Aorta (tissue), 5 donors: ENCODE data around the gene TMEM143. TPM values are rescaled to one million over a fixed set of nuclear protein-coding genes. Genes with fewer than 3 reads are reported as not detected.
"Not testable (repeated sequence)": the region's sequence is repeated elsewhere in the genome, so short reads cannot be mapped to it uniquely, and the experiment has no call there.

ENCODE experiments used
- ATAC-seq: fragments of 200-7000 bp; cut with Tn5 transposase; one replicate; pipeline ENCODE4 v1.9.1; 2022; ENCODE audit warnings: moderate library complexity; ENCODE audit not compliant: low FRiP score
- DNase-seq, 2 donors: peaks; one replicate each; pipeline ENCODE4 v3.0.0-alpha.2; 2020
- H3K27ac ChIP-seq, 2 donors: one replicate each; pipeline ENCODE4 v1.5.1; 2013; ENCODE audit warnings: low read length in 2 of 2, mild to moderate bottlenecking in 2 of 2, moderate library complexity in 2 of 2, control low read depth in 1 of 2, inconsistent platforms in 1 of 2, low read depth in 1 of 2
- H3K27me3 ChIP-seq, 2 donors: one replicate each; pipeline ENCODE4 v1.6.1; 2013; ENCODE audit warnings: control low read depth in 1 of 2, low read length in 1 of 2, mild to moderate bottlenecking in 1 of 2, moderate library complexity in 1 of 2; ENCODE audit not compliant: insufficient read depth in 2 of 2, control insufficient read depth in 1 of 2
- H3K36me3 ChIP-seq, 2 donors: one replicate each; pipeline ENCODE4 v1.6.1; 2013; ENCODE audit warnings: control low read depth in 1 of 2, low read length in 1 of 2, mild to moderate bottlenecking in 1 of 2; ENCODE audit not compliant: insufficient read depth in 2 of 2, control insufficient read depth in 1 of 2
- H3K4me1 ChIP-seq, 2 donors: one replicate each; pipeline ENCODE4 v1.6.1; 2013; ENCODE audit warnings: low read length in 2 of 2, control low read depth in 1 of 2, mild to moderate bottlenecking in 1 of 2, moderate library complexity in 1 of 2; ENCODE audit not compliant: insufficient read depth in 2 of 2, control insufficient read depth in 1 of 2
- H3K4me3 ChIP-seq, 2 donors: one replicate each; pipeline ENCODE4 v1.5.1; 2013; ENCODE audit warnings: low read length in 2 of 2, control low read depth in 1 of 2, mild to moderate bottlenecking in 1 of 2
- H3K9me3 ChIP-seq: one replicate; pipeline ENCODE4 v1.6.1; 2013; ENCODE audit warnings: mild to moderate bottlenecking, low read length; ENCODE audit not compliant: control insufficient read depth
- WGBS, 2 donors: extraction: QIAGEN DNeasy Blood & Tissue Kit; methylation state at CpG; one replicate each; pipeline ENCODE4 v1.1.7; 2013; 5-methylcytosine and 5-hydroxymethylcytosine counted together
- intact Hi-C, 2 donors: fragments of 100-400 bp; cut with DNase I; formaldehyde crosslinking; loops; one replicate each; pipeline versions ENCODE4 v1.14.2 to v1.15.0; 2022
- polyA plus RNA-seq, 2 donors: library from polyadenylated mRNA; stranded (reverse); fragments of 200-250 nt; gene quantifications; one replicate each; pipeline ENCODE4 v1.2.3, GENCODE V29; 2013
- total RNA-seq, 2 donors: library from RNA; stranded (reverse); fragmentation: NEBNext Ultra II Directional; extraction: Animal tissue kit (Norgen Biotek cat#: 25700); gene quantifications; one replicate each; pipeline ENCODE4 v1.2.1, GENCODE V29; 2021
- donor health status: healthy with polysubstance abuse.
- donor health status: Bipolar disorder and iron deficiency.
- donor health status: DM: no; HTN: no; CAD: no.
- donor health status: DM: no; HTN: no; CAD: no.
- donor health status: DM: yes; HTN: yes; CAD: no.

Gene TMEM143
- total and polyA plus RNA-seq, 4 donors: 4.9 to 9.2 (median 6.5) TPM

DNA sequence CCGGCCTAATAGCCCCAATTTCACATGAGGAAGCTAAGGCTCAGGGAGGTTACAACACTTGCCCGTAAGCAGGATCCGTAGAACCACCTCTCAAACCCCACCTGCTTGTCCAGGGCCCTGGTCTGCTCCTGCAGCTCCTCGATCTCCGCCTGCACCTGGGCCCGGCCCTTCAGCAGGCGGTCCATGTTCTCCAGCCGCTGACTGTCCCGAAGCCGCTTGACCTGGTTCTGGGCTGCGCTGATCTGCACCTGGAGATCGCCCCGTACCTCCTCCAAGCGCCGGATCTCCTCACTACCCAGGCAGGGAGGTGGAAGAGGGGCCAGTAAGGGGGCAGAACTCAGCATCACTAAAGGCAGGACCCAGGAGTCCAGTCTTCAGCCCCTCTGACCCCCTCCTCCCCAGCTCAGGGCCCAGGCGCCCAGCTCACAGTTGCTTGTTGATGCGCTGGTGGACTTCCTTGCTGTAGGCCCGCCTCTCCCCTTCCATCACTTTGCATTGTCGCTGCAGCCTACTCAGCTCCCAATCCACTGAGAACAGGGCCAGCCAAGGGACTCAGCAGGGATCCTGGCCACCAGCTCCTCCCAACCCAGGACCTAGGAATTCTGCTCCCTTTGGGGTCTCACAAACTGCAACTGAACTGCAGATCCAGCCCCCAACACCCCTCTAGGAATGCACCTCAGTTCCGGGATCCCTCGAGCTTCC lies 45.3 kb downstream of the TMEM143 start:
- H3K4me3 ChIP-seq: no peak overlapping the region
- no peak for DNase-seq
- H3K36me3 ChIP-seq: no peaks in the 10 kb centered on the region
- no peak for ATAC-seq
- no peaks in the 10 kb centered on the region for H3K27me3 ChIP-seq
- no peak overlapping the region for H3K27ac ChIP-seq
- intact Hi-C loops: loop anchor here (2.0 to 10.0 kb wide), 2 partner anchors 16 to 266 kb away; no protein-coding TSS in a partner anchor
- H3K9me3 ChIP-seq: no peaks in the 10 kb centered on the region
- WGBS, 2 donors: 95 to 99% methylated on average over 21 of the region's 21 CpGs
- no peaks in the 10 kb centered on the region for H3K4me1 ChIP-seq

DNA sequence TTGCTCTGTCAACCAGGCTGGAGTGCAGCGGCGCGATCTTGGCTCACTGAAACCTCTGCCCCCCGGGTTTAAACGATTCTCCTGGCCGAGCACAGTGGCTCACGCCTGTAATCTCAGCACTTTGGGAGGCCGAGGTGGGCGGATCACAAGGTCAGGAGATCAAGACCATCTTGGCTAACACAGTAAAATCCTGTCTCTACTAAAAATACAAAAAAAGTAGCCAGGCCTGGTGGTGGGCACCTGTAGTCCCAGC lies 46.1 kb downstream of the TMEM143 start:
- not testable (repeated sequence) for H3K36me3 ChIP-seq, H3K9me3 ChIP-seq, H3K27ac ChIP-seq, DNase-seq, H3K4me1 ChIP-seq, ATAC-seq, H3K27me3 ChIP-seq, H3K4me3 ChIP-seq
- intact Hi-C loops: loop anchor here in 1 of 2 donors (10.0 kb wide), 1 partner anchor 267 kb away; no protein-coding TSS in a partner anchor
- WGBS, 2 donors: 75 to 78% methylated on average over 9 of the region's 9 CpGs

- H3K4me1 ChIP-seq: no peaks in the 10 kb centered on the region
- WGBS, 2 donors: 68 to 70% methylated on average over 7 of the region's 7 CpGs
- no peaks in the 10 kb centered on the region for H3K36me3 ChIP-seq
- H3K4me3 ChIP-seq: no peak overlapping the region
- H3K27me3 ChIP-seq: no peaks in the 10 kb centered on the region
- ATAC-seq (no peak), DNase-seq (no peak)
- no peak overlapping the region for H3K27ac ChIP-seq
- H3K9me3 ChIP-seq: no peaks in the 10 kb centered on the region
- intact Hi-C loops: loop anchor here in 1 of 2 donors (10.0 kb wide), 1 partner anchor 269 kb away; no protein-coding TSS in a partner anchor
Measured at GRCh38 chr19:48315712-48316111, 48.0 kb downstream of the TMEM143 start.

DNA sequence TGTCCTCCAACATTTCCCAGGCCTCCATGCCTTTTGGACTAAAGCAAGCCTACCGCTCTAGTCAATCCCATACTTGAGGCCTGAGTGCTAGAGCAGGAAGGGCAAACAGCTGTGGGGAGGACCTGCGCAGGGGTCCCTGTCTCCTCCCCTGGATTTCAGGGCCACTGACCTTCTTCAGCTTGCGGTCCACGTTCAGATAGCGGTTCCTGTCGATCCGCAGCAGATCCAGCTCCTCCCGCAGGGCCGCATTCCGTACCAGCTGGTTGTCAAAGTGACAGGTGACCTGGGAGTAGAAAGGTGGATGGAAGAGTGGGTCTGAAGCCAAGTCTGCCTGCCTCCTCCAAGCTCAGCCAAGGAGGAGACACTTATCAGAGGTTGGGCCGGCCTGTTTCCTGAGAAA lies 52.4 kb downstream of the TMEM143 start:
- Histone ChIP-seq H3K4me1 (no peaks in the 10 kb centered on the region), H3K9me3 (no peaks in the 10 kb centered on the region), H3K27ac (no peak overlapping the region), H3K36me3 (no peaks in the 10 kb centered on the region), H3K27me3 (no peaks in the 10 kb centered on the region), H3K4me3 (no peak overlapping the region)
- WGBS, 2 donors: 96% methylated on average over 11 of the region's 11 CpGs
- intact Hi-C loops: loop anchor here in 1 of 2 donors (10.0 kb wide), 1 partner anchor 273 kb away; no protein-coding TSS in a partner anchor
- ATAC-seq (no peak), DNase-seq (no peak)

GRCh38 chr19:48310227-48310626 lies 53.5 kb downstream of the TMEM143 start:
- WGBS, 2 donors: 18 to 20% methylated on average over 7 of the region's 7 CpGs
- intact Hi-C loops: loop anchor here in 1 of 2 donors (10.0 kb wide), 1 partner anchor 275 kb away; no protein-coding TSS in a partner anchor

DNA sequence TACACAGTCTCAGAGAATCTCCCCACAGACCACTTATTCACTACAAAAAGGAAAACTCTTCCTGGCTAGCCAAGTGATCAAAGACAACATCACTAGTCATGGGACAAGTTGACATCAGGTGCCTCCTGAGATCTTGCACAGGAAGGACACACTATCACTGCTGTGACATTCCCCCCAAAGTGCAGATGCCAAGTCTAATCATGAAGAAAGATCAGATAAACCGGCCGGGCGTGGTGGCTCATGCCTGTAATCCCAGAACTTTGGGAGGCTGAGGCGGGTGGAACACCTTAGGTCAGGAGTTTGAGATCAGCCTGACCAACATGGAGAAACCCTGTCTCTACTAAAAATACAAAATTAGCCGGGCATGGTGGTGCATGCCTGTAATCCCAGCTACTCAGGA lies 54.0 kb downstream of the TMEM143 start:
- not testable (repeated sequence) for H3K4me3 ChIP-seq, H3K36me3 ChIP-seq, ATAC-seq, H3K27me3 ChIP-seq, DNase-seq, H3K27ac ChIP-seq, H3K9me3 ChIP-seq, H3K4me1 ChIP-seq
- WGBS, 2 donors: 84 to 88% methylated on average over 5 of the region's 5 CpGs
- intact Hi-C loops: loop anchor here in 1 of 2 donors (10.0 kb wide), 1 partner anchor 275 kb away; no protein-coding TSS in a partner anchor

More at GRCh38 chr19:48310227-48310626, 53.5 kb downstream of the TMEM143 start:
- H3K27me3 ChIP-seq: no peaks in the 10 kb centered on the region
- peak in 1 of 2 donors; percentile 2 for DNase-seq
- ATAC-seq: no peak
- H3K27ac ChIP-seq: no peak overlapping the region
- H3K4me3 ChIP-seq: no peak overlapping the region
- no peaks in the 10 kb centered on the region for H3K9me3 ChIP-seq
- no peaks in the 10 kb centered on the region for H3K4me1 ChIP-seq
- H3K36me3 ChIP-seq: no peaks in the 10 kb centered on the region

DNA sequence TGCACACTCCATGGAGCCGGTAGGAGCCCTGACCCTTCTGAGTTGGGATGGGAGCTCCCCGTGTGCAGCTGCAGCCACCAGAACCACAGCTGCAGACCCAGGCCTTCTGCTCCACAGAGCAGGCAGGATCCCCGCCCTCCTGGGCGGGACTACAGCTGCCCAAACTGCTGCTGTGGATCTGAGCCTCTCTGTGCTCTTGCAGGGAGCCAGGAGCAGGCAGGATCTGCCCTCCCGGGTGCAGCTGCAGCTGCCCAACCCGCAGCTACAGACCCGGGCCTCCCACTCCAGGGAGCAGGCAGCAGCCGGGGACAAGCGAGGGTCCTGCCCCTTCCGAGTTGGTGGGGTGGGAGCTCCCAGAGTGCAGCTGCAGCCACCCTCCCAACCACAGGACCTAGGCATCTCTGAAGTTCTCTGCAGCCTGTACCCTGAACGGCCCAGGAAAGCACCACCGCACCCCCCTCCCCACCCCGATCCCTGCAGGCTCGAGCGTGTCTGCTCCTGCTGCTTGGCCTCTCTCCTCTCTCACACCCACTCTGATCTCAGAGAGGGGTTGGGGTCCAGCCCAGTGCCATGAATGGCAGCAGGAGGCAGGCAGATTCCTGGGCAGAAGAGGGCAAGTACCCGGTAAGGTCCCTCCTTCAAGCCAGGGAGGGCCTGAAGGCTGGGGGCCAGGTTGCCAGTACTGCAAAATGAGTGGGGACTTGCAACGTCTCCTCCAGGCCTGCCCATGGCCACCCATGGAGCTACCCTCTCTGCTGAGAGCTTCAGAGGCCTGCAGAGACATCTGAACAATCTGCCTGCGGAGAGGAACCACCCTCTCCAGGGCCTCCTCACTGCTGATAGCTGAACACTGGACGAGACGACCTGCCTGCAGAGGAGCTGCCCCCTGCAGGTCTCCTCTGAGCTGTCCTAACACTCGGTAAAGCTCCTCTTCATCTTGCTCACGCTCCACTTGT lies 54.8 kb downstream of the TMEM143 start:
- no peaks in the 10 kb centered on the region for H3K9me3 ChIP-seq
- 79 to 80% methylated on average over 22 of the region's 22 CpGs for WGBS, 2 donors
- intact Hi-C loops: no loop called here
- H3K4me1 ChIP-seq: no peaks in the 10 kb centered on the region
- no peak for DNase-seq
- H3K27me3 ChIP-seq: no peaks in the 10 kb centered on the region
- H3K36me3 ChIP-seq: no peaks in the 10 kb centered on the region
- ATAC-seq: no peak
- no peak overlapping the region for H3K4me3 ChIP-seq
- H3K27ac ChIP-seq: no peak overlapping the region

DNA sequence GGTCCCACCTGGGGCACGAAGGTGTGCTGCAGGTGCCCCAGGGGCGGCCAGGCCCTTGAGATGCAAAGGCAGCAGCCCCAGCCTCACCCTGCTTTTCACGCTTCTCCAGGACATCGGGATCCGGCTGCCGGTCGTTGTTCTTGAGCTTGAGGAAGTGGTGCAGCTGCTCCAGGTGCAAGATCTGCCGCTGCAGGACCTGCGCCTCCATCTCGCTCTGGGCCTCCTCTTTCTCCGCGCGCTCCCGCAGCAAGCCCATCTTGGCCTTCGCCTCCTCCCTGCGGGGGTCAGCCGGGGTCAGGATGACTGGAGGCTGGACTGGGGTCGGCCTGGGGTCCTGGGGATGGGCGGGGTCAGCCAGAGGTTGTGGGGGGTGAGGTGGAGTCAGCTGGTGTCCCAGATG lies 59.9 kb downstream of the TMEM143 start:
- Histone ChIP-seq H3K4me1 (no peaks in the 10 kb centered on the region), H3K27me3 (no peaks in the 10 kb centered on the region), H3K4me3 (no peak overlapping the region), H3K36me3 (no peaks in the 10 kb centered on the region), H3K27ac (no peak overlapping the region), H3K9me3 (no peaks in the 10 kb centered on the region)
- ATAC-seq: no peak
- 83 to 85% methylated on average over 19 of the region's 19 CpGs for WGBS, 2 donors
- intact Hi-C loops: no loop called here
- DNase-seq: no peak
